H9 (cell line): ENCODE results near the gene PLEKHM3. TPM values are rescaled to one million over a fixed set of nuclear protein-coding genes. Genes with fewer than 3 reads are reported as not detected.

Experiments
- DNase-seq: peaks from one replicate; pipeline ENCODE4 v3.0.0-alpha.2; 2017
- H2AFZ ChIP-seq: one replicate; pipeline ENCODE4 v1.6.1; 2013; ENCODE audit warnings: mild to moderate bottlenecking, low read length, control low read depth, moderate library complexity
- H2AK5ac ChIP-seq: 2 replicates; pipeline ENCODE4 v1.6.1; 2013; ENCODE audit warnings: low read length, control low read depth, mixed read lengths; ENCODE audit not compliant: insufficient read length
- H2BK120ac ChIP-seq: one replicate; pipeline ENCODE4 v1.6.1; 2013; ENCODE audit warnings: low read depth, mild to moderate bottlenecking, low read length, control low read depth, inconsistent platforms; ENCODE audit not compliant: poor library complexity, severe bottlenecking
- H2BK12ac ChIP-seq: 2 replicates; pipeline ENCODE4 v1.6.1; 2013; ENCODE audit warnings: low read length, control low read depth, mixed read lengths, low read depth; ENCODE audit not compliant: insufficient read length
- H2BK15ac ChIP-seq: 2 replicates; pipeline ENCODE4 v1.6.1; 2013; ENCODE audit warnings: low read depth, low read length, control low read depth
- H2BK20ac ChIP-seq: one replicate; pipeline ENCODE4 v1.6.1; 2013; ENCODE audit warnings: low read depth, mild to moderate bottlenecking, low read length, control low read depth, inconsistent platforms; ENCODE audit not compliant: poor library complexity, severe bottlenecking
- H2BK5ac ChIP-seq: 2 replicates; pipeline ENCODE4 v1.6.1; 2013; ENCODE audit warnings: low read length, control low read depth, mixed read lengths; ENCODE audit not compliant: insufficient read length
- H3K14ac ChIP-seq: 2 replicates; pipeline ENCODE4 v1.6.1; 2013; ENCODE audit warnings: low read length, control low read depth; ENCODE audit not compliant: insufficient read depth
- H3K18ac ChIP-seq: 2 replicates; pipeline ENCODE4 v1.6.1; 2013; ENCODE audit warnings: low read depth, mild to moderate bottlenecking, mixed read lengths, low read length, control low read depth; ENCODE audit not compliant: insufficient read length
- H3K23ac ChIP-seq: 2 replicates; pipeline ENCODE4 v1.6.1; 2013; ENCODE audit warnings: low read length, control low read depth, mixed read lengths, low read depth; ENCODE audit not compliant: insufficient read length
- H3K23me2 ChIP-seq: 2 replicates; pipeline ENCODE4 v1.6.1; 2013; ENCODE audit warnings: low read depth, mild to moderate bottlenecking, mixed read lengths, low read length, control low read depth; ENCODE audit not compliant: insufficient read length, poor library complexity, severe bottlenecking
- H3K27ac ChIP-seq: 2 replicates; pipeline ENCODE4 v1.5.1; 2013; ENCODE audit warnings: low read length, control low read depth, mixed read lengths, low read depth; ENCODE audit not compliant: insufficient read length
- H3K27me3 ChIP-seq: 2 replicates; pipeline ENCODE4 v1.6.1; 2013; ENCODE audit warnings: low read length, control low read depth, inconsistent platforms; ENCODE audit not compliant: insufficient read depth
- H3K4ac ChIP-seq: 2 replicates; pipeline ENCODE4 v1.6.1; 2013; ENCODE audit warnings: low read depth, mild to moderate bottlenecking, control low read depth, inconsistent platforms, low read length, moderate library complexity
- H3K4me1 ChIP-seq: 2 replicates; pipeline ENCODE4 v1.6.1; 2013; ENCODE audit warnings: low read length, control low read depth, inconsistent platforms; ENCODE audit not compliant: insufficient read depth
- H3K4me2 ChIP-seq: 2 replicates; pipeline ENCODE4 v1.6.1; 2013; ENCODE audit warnings: low read length, control low read depth, mixed read lengths; ENCODE audit not compliant: insufficient read length, insufficient read depth
- H3K56ac ChIP-seq: 2 replicates; pipeline ENCODE4 v1.6.1; 2013; ENCODE audit warnings: low read depth, mild to moderate bottlenecking, mixed read lengths, low read length, control low read depth; ENCODE audit not compliant: insufficient read length
- H3K79me1 ChIP-seq: 2 replicates; pipeline ENCODE4 v1.6.1; 2013; ENCODE audit warnings: low read depth, mild to moderate bottlenecking, moderate library complexity, low read length, control low read depth, inconsistent platforms; ENCODE audit not compliant: insufficient read depth, poor library complexity, severe bottlenecking
- H3K79me2 ChIP-seq: 2 replicates; pipeline ENCODE4 v1.6.1; 2013; ENCODE audit warnings: low read length, control low read depth, inconsistent platforms; ENCODE audit not compliant: insufficient read depth
- H3K9ac ChIP-seq: 2 replicates; pipeline ENCODE4 v1.6.1; 2013; ENCODE audit warnings: low read length, control low read depth, mixed read lengths; ENCODE audit not compliant: insufficient read length; ENCODE audit errors: extremely low read depth
- H3K9me3 ChIP-seq: one replicate; pipeline ENCODE4 v1.6.1; 2013; ENCODE audit warnings: low read depth, low read length, inconsistent platforms; ENCODE audit not compliant: control insufficient read depth
- H3T11ph ChIP-seq: one replicate; pipeline ENCODE4 v1.6.1; 2013; ENCODE audit warnings: mild to moderate bottlenecking, low read length, control low read depth, inconsistent platforms
- H4K20me1 ChIP-seq: one replicate; pipeline ENCODE4 v1.6.1; 2013; ENCODE audit not compliant: control insufficient read depth, insufficient read length, insufficient read depth
- H4K5ac ChIP-seq: 2 replicates; pipeline ENCODE4 v1.6.1; 2013; ENCODE audit warnings: low read depth, mild to moderate bottlenecking, mixed read lengths, low read length, control low read depth; ENCODE audit not compliant: insufficient read length
- H4K8ac ChIP-seq: replicated peaks from 2 replicates; pipeline ENCODE4 v1.6.1; 2013; ENCODE audit warnings: low read length, control low read depth, mixed read lengths, low read depth; ENCODE audit not compliant: insufficient read length
- H4K91ac ChIP-seq: 2 replicates; pipeline ENCODE4 v1.6.1; 2013; ENCODE audit warnings: low read depth, mild to moderate bottlenecking, moderate library complexity, mixed read lengths, low read length, control low read depth; ENCODE audit not compliant: insufficient read length
- H3K27ac Mint-ChIP-seq, 3 experiments: 2 replicates in 2 of 3; 3 replicates in 1 of 3; pipeline ENCODE4 v1.8.0; 2020 to 2021; ENCODE audit warnings: mixed read lengths in 3 of 3, mild to moderate bottlenecking in 1 of 3, moderate library complexity in 1 of 3
- H3K27me3 Mint-ChIP-seq: 2 replicates; pipeline ENCODE4 v1.8.0; 2021; ENCODE audit warnings: low read depth, mild to moderate bottlenecking, moderate library complexity, mixed read lengths
- H3K36me3 Mint-ChIP-seq, 3 experiments: 2 replicates in 2 of 3; 3 replicates in 1 of 3; pipeline ENCODE4 v1.8.0; 2020 to 2021; ENCODE audit warnings: low read depth in 3 of 3, mixed read lengths in 3 of 3; ENCODE audit not compliant: insufficient read depth in 1 of 3
- H3K4me1 Mint-ChIP-seq, 2 experiments: 2 replicates each; pipeline ENCODE4 v1.8.0; 2020; ENCODE audit warnings: mixed read lengths in 2 of 2
- H3K4me3 Mint-ChIP-seq, 2 experiments: 2 replicates in 1 of 2; 3 replicates in 1 of 2; pipeline ENCODE4 v1.8.0; 2020 to 2021; ENCODE audit warnings: mild to moderate bottlenecking in 2 of 2, mixed read lengths in 2 of 2, moderate library complexity in 1 of 2
- H3K9me3 Mint-ChIP-seq, 2 experiments: 2 replicates in 1 of 2; 3 replicates in 1 of 2; pipeline ENCODE4 v1.8.0; 2020; ENCODE audit warnings: mild to moderate bottlenecking in 2 of 2, mixed read lengths in 2 of 2, moderate library complexity in 1 of 2
- CTCF ChIP-seq: fragments of 200-600 bp; sonication (generic); conservative IDR thresholded peaks from 3 replicates; pipeline ENCODE4 v1.8.0; 2021; ENCODE audit warnings: antibody characterized with exemption, mild to moderate bottlenecking
- WGBS: extraction: QIAGEN DNeasy Blood & Tissue Kit; methylation state at CpG from one replicate; pipeline ENCODE4 v1.1.7; 2013; ENCODE audit warnings: missing lambda C conversion rate, low lambda C conversion rate, mixed read lengths; ENCODE audit not compliant: insufficient read length; ENCODE audit errors: extremely low coverage; 5-methylcytosine and 5-hydroxymethylcytosine counted together
- total RNA-seq: library from RNA; stranded (reverse); gene quantifications from 2 replicates; pipeline ENCODE4 v1.2.1, GENCODE V29; 2021

PLEKHM3 gene
- total RNA-seq, 1 experiment from 2014 or later: 7.5 TPM

GRCh38 chr2:207937253-207937652 lies 88.1 kb downstream of the PLEKHM3 start:
- H4K20me1 ChIP-seq: no peaks in the 10 kb centered on the region
- H4K5ac ChIP-seq: no peak overlapping the region
- H3K14ac ChIP-seq: no peak overlapping the region
- no peaks in the 10 kb centered on the region for H3K79me2 ChIP-seq
- H3K9ac ChIP-seq: no peak overlapping the region
- no peak overlapping the region for H3K23ac ChIP-seq
- no peak for TF ChIP-seq CTCF
- no peak overlapping the region for H2BK15ac ChIP-seq
- H3T11ph ChIP-seq: no peak overlapping the region
- no peak overlapping the region for H2BK20ac ChIP-seq
- no peaks in the 10 kb centered on the region for H3K36me3 Mint-ChIP-seq
- H3K27me3 Mint-ChIP-seq: no peaks in the 10 kb centered on the region
- no peak overlapping the region for H3K27ac ChIP-seq
- no peak overlapping the region for H3K4me2 ChIP-seq
- H3K27me3 ChIP-seq: no peaks in the 10 kb centered on the region
- H4K8ac ChIP-seq: no peak overlapping the region
- no peak overlapping the region for H2BK120ac ChIP-seq
- H2BK12ac ChIP-seq: no peak overlapping the region
- WGBS: no CpG with 5 or more reads among the region's 4 CpGs
- no peaks in the 10 kb centered on the region for H3K79me1 ChIP-seq
- no peaks in the 10 kb centered on the region for H3K23me2 ChIP-seq
- H3K4me1 Mint-ChIP-seq: peaks cover 45 to 46% of the 10 kb centered on the region in 2 experiments
- H3K18ac ChIP-seq: no peak overlapping the region
- no peak for DNase-seq
- H3K4me3 Mint-ChIP-seq: no peak overlapping the region
- no peak overlapping the region for H3K56ac ChIP-seq
- peaks cover 5% of the 10 kb centered on the region; the same call in 1 of the 2 replicates for H3K4me1 ChIP-seq
- H2AFZ ChIP-seq: no peak overlapping the region
- no peak overlapping the region for H3K27ac Mint-ChIP-seq
- no peak overlapping the region for H3K4ac ChIP-seq
- no peak overlapping the region for H2AK5ac ChIP-seq
- no peaks in the 10 kb centered on the region for H3K9me3 ChIP-seq
- H3K9me3 Mint-ChIP-seq: no peaks in the 10 kb centered on the region
- no peak overlapping the region for H2BK5ac ChIP-seq
- no peak overlapping the region for H4K91ac ChIP-seq
